Measurements from ENCODE around the gene IVD.

DNA sequence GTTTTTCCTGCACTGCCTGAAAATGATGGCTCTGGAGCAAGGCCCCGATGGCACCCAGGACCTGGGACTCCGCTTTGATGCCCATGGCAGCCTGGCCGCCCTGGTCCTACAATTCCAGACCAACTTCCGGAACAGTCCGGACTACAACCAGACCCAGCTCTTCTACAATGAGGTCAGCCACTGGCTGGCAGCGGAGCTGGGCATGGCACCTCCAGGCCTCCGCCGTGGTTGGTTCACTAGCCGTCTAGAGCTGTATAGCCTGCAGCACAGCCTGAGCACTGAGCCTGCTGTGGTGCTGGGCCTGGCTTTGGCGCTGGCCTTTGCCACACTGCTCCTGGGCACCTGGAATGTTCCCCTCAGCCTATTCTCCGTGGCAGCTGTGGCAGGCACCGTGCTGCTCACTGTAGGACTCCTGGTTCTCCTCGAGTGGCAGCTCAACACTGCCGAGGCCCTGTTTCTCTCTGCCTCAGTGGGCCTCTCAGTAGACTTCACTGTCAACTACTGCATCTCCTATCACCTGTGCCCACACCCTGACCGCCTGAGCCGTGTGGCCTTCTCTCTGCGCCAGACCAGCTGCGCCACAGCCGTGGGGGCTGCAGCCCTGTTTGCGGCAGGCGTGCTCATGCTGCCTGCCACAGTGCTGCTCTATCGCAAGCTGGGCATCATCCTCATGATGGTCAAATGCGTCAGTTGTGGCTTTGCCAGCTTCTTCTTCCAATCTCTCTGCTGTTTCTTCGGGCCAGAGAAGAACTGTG is 36.7 kb upstream of the IVD start:
- no peak for TF ChIP-seq RAD21 (IDR thresholded peaks at IDR 0.05; ENCODE audit: low read length)
- no peak for TF ChIP-seq RFX5 (IDR thresholded peaks at IDR 0.05; ENCODE audit: low read depth, low read length)
- TF ChIP-seq, protein P1, sequence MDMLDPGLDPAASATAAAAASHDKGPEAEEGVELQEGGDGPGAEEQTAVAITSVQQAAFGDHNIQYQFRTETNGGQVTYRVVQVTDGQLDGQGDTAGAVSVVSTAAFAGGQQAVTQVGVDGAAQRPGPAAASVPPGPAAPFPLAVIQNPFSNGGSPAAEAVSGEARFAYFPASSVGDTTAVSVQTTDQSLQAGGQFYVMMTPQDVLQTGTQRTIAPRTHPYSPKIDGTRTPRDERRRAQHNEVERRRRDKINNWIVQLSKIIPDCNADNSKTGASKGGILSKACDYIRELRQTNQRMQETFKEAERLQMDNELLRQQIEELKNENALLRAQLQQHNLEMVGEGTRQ (IDR thresholded peaks at IDR 0.05; ENCODE audit: low read depth, low read length), result no peak
- TF ChIP-seq MAFK (IDR thresholded peaks at IDR 0.05; ENCODE audit: low read depth, low read length), result no peak
- TF ChIP-seq, protein P2, sequence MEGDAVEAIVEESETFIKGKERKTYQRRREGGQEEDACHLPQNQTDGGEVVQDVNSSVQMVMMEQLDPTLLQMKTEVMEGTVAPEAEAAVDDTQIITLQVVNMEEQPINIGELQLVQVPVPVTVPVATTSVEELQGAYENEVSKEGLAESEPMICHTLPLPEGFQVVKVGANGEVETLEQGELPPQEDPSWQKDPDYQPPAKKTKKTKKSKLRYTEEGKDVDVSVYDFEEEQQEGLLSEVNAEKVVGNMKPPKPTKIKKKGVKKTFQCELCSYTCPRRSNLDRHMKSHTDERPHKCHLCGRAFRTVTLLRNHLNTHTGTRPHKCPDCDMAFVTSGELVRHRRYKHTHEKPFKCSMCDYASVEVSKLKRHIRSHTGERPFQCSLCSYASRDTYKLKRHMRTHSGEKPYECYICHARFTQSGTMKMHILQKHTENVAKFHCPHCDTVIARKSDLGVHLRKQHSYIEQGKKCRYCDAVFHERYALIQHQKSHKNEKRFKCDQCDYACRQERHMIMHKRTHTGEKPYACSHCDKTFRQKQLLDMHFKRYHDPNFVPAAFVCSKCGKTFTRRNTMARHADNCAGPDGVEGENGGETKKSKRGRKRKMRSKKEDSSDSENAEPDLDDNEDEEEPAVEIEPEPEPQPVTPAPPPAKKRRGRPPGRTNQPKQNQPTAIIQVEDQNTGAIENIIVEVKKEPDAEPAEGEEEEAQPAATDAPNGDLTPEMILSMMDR (conservative IDR thresholded peaks at IDR 0.05; ENCODE audit: low read depth, low read length), result no peak
- no peak for TF ChIP-seq NFE2L2 (IDR thresholded peaks at IDR 0.05; ENCODE audit: low read depth, low read length)
- no peak for TF ChIP-seq SMC3 (IDR thresholded peaks at IDR 0.05; ENCODE audit: low read depth, low read length)
- no peak for TF ChIP-seq MXI1 (IDR thresholded peaks at IDR 0.05; ENCODE audit: borderline replicate concordance, low read depth, low read length)
- no peak for TF ChIP-seq POLR2A (IDR thresholded peaks at IDR 0.05; ENCODE audit: low read depth, low read length)

All from IMR-90 (cell line).